DOHH2 (cell line): ENCODE results near the gene ADAMTS12.

Experiments used
- EZH2phosphoT487 ChIP-seq: fragments of 200-600 bp; sonication (generic); IDR thresholded peaks from 2 replicates; pipeline ENCODE4 v1.6.1; 2017; ENCODE audit warnings: borderline replicate concordance, mild to moderate bottlenecking, antibody characterized with exemption, low read length, moderate library complexity, mixed read lengths
- TF ChIP-seq, protein P1 (sequence below): fragments of 200-600 bp; sonication (generic); IDR thresholded peaks from one replicate; pipeline ENCODE4 v1.5.1; 2014; ENCODE audit warnings: antibody characterized with exemption, mild to moderate bottlenecking, low read depth, low read length; ENCODE audit not compliant: poor library complexity, severe bottlenecking

DNA sequence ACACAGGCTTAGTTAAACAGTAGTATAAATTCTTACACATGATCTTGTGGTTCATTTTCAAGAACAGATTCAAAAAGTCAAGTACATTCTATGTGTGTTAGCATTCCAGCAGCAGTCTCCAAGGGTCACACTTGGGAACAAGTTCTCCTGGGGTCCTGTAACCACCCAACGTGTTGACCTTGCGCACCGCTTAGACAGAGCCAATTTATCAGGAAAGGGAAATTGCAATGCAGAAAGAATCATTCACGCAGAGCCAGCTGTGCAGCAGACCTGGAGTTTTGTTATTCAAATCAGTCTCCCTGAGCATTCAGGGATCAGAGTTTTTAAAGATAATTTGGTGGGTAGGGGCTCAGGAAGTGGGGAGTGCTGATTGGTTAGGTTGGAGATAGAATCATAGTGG is 35.9 kb upstream of the ADAMTS12 start:
- TF ChIP-seq, protein P1, sequence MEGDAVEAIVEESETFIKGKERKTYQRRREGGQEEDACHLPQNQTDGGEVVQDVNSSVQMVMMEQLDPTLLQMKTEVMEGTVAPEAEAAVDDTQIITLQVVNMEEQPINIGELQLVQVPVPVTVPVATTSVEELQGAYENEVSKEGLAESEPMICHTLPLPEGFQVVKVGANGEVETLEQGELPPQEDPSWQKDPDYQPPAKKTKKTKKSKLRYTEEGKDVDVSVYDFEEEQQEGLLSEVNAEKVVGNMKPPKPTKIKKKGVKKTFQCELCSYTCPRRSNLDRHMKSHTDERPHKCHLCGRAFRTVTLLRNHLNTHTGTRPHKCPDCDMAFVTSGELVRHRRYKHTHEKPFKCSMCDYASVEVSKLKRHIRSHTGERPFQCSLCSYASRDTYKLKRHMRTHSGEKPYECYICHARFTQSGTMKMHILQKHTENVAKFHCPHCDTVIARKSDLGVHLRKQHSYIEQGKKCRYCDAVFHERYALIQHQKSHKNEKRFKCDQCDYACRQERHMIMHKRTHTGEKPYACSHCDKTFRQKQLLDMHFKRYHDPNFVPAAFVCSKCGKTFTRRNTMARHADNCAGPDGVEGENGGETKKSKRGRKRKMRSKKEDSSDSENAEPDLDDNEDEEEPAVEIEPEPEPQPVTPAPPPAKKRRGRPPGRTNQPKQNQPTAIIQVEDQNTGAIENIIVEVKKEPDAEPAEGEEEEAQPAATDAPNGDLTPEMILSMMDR: no peak
- no peak for TF ChIP-seq EZH2phosphoT487
